Measurements from ENCODE around the gene TBC1D20.

DNA sequence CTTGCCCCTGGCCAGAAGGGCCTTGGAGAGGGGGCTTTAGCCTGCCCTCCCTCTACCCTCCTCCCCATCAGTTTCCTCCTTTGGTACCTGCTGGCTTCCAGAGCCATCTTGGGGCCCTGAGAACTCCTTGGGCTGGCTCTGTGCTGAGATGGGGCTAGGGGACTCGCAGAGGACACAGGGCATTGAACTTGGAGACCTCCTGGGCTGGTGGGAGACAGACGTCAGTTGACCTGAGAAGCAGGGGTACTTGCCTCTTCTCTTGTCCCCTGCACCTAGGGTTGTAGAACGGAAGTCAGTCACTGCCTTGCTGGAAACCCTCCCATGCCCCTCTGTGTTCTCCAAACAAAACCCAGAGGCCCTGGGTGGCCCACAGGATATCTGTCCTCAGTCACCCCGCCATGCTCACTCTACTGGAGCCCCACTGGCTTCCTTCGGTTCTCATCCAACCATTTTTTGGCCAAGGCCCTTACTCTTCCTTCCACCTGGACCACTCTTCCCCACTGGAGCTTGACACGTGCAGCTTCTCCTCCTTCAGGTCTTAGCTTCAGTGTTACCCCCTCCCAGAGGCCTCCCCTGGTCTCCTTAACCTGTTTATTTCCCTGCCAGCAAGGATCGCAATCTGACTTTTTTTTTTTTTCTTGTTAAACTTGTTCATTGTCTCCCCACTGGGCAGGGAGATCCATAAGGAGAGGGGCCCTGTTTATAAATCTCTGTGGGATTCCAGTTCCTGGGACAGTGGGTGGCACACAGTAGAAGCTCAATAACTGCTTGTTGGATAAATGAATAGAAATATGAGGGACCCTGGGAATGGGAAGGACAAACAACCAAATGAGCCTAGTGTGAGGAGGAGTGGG is 53.3 kb downstream of the TBC1D20 start:
- TF ChIP-seq TCF4 (CRISPR knock-in tag; IDR thresholded peaks at IDR 0.05; ENCODE audit: borderline replicate concordance) (no peak), ZFP30 (CRISPR knock-in tag; IDR thresholded peaks at IDR 0.05) (no peak)
